HepG2 (cell line): ENCODE results near the gene MACROD2.

Experiments used
- CBX2 ChIP-seq, 2 experiments: fragments of 200-600 bp in 1 of 2; sonication (generic); formaldehyde crosslinking in 1 of 2; IDR thresholded peaks; 2 replicates each; pipeline versions ENCODE4 v1.7.0 to v1.8.1; 2018 to 2022; ENCODE audit warnings: low read depth in 2 of 2, low read length in 1 of 2, mild to moderate bottlenecking in 1 of 2, missing genetic modification reagents in 1 of 2
- CTCF ChIP-seq: sonication (generic); formaldehyde crosslinking; IDR thresholded peaks from 2 replicates; pipeline ENCODE4 v1.5.0; 2020; ENCODE audit warnings: mild to moderate bottlenecking, missing genetic modification reagents, moderate library complexity
- EZH2 ChIP-seq: conservative IDR thresholded peaks from 2 replicates; pipeline ENCODE4 v1.6.1; 2012; ENCODE audit warnings: mild to moderate bottlenecking, low read depth, low read length, moderate library complexity
- MXD1 ChIP-seq: sonication (generic); formaldehyde crosslinking; IDR thresholded peaks from 2 replicates; pipeline ENCODE4 v1.4.0; 2020; ENCODE audit warnings: mild to moderate bottlenecking, missing genetic modification reagents
- NONO ChIP-seq, 2 experiments: fragments of 450-650 bp in 1 of 2; sonication (generic) in 1 of 2; formaldehyde crosslinking in 1 of 2; IDR thresholded peaks in 1 of 2; conservative IDR thresholded peaks in 1 of 2; 2 replicates each; pipeline versions ENCODE4 v1.6.1 to v1.8.0; 2017 to 2022; ENCODE audit warnings: mild to moderate bottlenecking in 1 of 2, missing genetic modification reagents in 1 of 2, moderate library complexity in 1 of 2
- PHF8 ChIP-seq: sonication (generic); formaldehyde crosslinking; IDR thresholded peaks from 2 replicates; pipeline ENCODE4 v1.5.0; 2020; ENCODE audit warnings: missing genetic modification reagents
- PITX1 ChIP-seq: sonication (generic); formaldehyde crosslinking; IDR thresholded peaks from 2 replicates; pipeline ENCODE4 v1.5.1; 2020; ENCODE audit warnings: mild to moderate bottlenecking, missing genetic modification reagents
- TAF1 ChIP-seq: sonication (generic); formaldehyde crosslinking; IDR thresholded peaks from 2 replicates; pipeline ENCODE4 v1.4.0; 2020; ENCODE audit warnings: missing genetic modification reagents
- ZFX ChIP-seq: sonication (generic); formaldehyde crosslinking; IDR thresholded peaks from 2 replicates; pipeline ENCODE4 v1.4.0; 2020; ENCODE audit warnings: mild to moderate bottlenecking, low read depth, missing genetic modification reagents, moderate library complexity
- ZNF331 ChIP-seq: sonication (generic); formaldehyde crosslinking; IDR thresholded peaks from 2 replicates; pipeline ENCODE4 v1.4.0; 2020; ENCODE audit warnings: missing genetic modification reagents
- ZNF552 ChIP-seq: sonication (generic); formaldehyde crosslinking; IDR thresholded peaks from 2 replicates; pipeline ENCODE4 v1.9.0; 2022; ENCODE audit warnings: missing genetic modification reagents, mild to moderate bottlenecking, borderline replicate concordance
- ZSCAN30 ChIP-seq: sonication (generic); formaldehyde crosslinking; IDR thresholded peaks from 2 replicates; pipeline ENCODE4 v1.5.0; 2020; ENCODE audit warnings: mild to moderate bottlenecking, missing genetic modification reagents
- TF ChIP-seq, protein P1 (sequence below): sonication (generic); formaldehyde crosslinking; IDR thresholded peaks from 2 replicates; pipeline ENCODE4 v1.8.1; 2022; ENCODE audit warnings: mild to moderate bottlenecking, missing genetic modification reagents

- no peak for TF ChIP-seq PITX1
- no peak for TF ChIP-seq ZNF552
- no peak for TF ChIP-seq PHF8 (CRISPR knock-in tag)
- TF ChIP-seq TAF1 (CRISPR knock-in tag): no peak
- TF ChIP-seq, protein P1, sequence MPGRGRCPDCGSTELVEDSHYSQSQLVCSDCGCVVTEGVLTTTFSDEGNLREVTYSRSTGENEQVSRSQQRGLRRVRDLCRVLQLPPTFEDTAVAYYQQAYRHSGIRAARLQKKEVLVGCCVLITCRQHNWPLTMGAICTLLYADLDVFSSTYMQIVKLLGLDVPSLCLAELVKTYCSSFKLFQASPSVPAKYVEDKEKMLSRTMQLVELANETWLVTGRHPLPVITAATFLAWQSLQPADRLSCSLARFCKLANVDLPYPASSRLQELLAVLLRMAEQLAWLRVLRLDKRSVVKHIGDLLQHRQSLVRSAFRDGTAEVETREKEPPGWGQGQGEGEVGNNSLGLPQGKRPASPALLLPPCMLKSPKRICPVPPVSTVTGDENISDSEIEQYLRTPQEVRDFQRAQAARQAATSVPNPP (CRISPR knock-in tag): no peak
- TF ChIP-seq ZFX (CRISPR knock-in tag): no peak
- TF ChIP-seq CTCF (CRISPR knock-in tag): no peak
- no peak for TF ChIP-seq MXD1 (CRISPR knock-in tag)
- no peak for TF ChIP-seq ZSCAN30 (CRISPR knock-in tag)
- no peak for TF ChIP-seq CBX2 (IDR thresholded peaks at IDR 0.05; ENCODE audit: low read depth, low read length)
- no peak for TF ChIP-seq CBX2 (CRISPR knock-in tag; IDR thresholded peaks at IDR 0.05; ENCODE audit: low read depth)
- no peak for TF ChIP-seq NONO (IDR thresholded peaks at IDR 0.05)
- TF ChIP-seq NONO (CRISPR knock-in tag; conservative IDR thresholded peaks at IDR 0.05): no peak
- TF ChIP-seq ZNF331 (CRISPR knock-in tag): no peak
- no peak for TF ChIP-seq EZH2
Observed at GRCh38 chr20:14208956-14209355, 213.6 kb downstream of the MACROD2 start.
